Parathyroid adenoma (tissue), 2 donors: ENCODE measurements around the gene ENKD1.

ENCODE experiments used
- H2AFZ ChIP-seq: fragments of 300-600 bp; sonication (generic); one replicate; pipeline ENCODE4 v1.7.0; 2017; ENCODE audit warnings: antibody characterized with exemption, mild to moderate bottlenecking
- H3K27ac ChIP-seq: fragments of 300-600 bp; sonication (generic); one replicate; pipeline ENCODE4 v1.7.0; 2017
- H3K27me3 ChIP-seq: fragments of 300-600 bp; sonication (generic); one replicate; pipeline ENCODE4 v1.7.0; 2017; ENCODE audit warnings: low read length; ENCODE audit not compliant: control insufficient read depth, insufficient read depth
- H3K36me3 ChIP-seq: fragments of 300-600 bp; sonication (generic); one replicate; pipeline ENCODE4 v1.7.0; 2017; ENCODE audit warnings: low read length; ENCODE audit not compliant: control insufficient read depth, insufficient read depth
- H3K4me1 ChIP-seq: fragments of 300-600 bp; sonication (generic); one replicate; pipeline ENCODE4 v1.7.0; 2017; ENCODE audit warnings: control low read depth
- H3K4me2 ChIP-seq: fragments of 300-600 bp; sonication (generic); one replicate; pipeline ENCODE4 v1.7.0; 2017; ENCODE audit warnings: low read length
- H3K4me3 ChIP-seq: fragments of 300-600 bp; sonication (generic); one replicate; pipeline ENCODE4 v1.7.0; 2017; ENCODE audit warnings: low read depth, low read length
- H3K79me2 ChIP-seq: fragments of 300-600 bp; sonication (generic); one replicate; pipeline ENCODE4 v1.7.0; 2017; ENCODE audit warnings: control low read depth
- H3K9ac ChIP-seq: fragments of 300-600 bp; sonication (generic); one replicate; pipeline ENCODE4 v1.7.0; 2017; ENCODE audit warnings: mild to moderate bottlenecking
- H3K9me3 ChIP-seq: fragments of 300-600 bp; sonication (generic); one replicate; pipeline ENCODE4 v1.7.0; 2017; ENCODE audit warnings: low read length; ENCODE audit not compliant: control insufficient read depth
- CTCF ChIP-seq: fragments of 300-600 bp; sonication (generic); IDR thresholded peaks from one replicate; pipeline ENCODE4 v1.7.0; 2017; ENCODE audit warnings: antibody characterized with exemption, mild to moderate bottlenecking
- donor health status: primary hyperparathyroidism.

ENKD1 gene

GRCh38 chr16:67676516-67676915 lies 10.0 kb upstream of the ENKD1 start:
- Histone ChIP-seq H2AFZ (no peak overlapping the region), H3K4me1 (peaks cover 2% of the 10 kb centered on the region), H3K9me3 (no peaks in the 10 kb centered on the region), H3K4me3 (no peak overlapping the region), H3K79me2 (peaks cover 3% of the 10 kb centered on the region), H3K9ac (no peak overlapping the region), H3K36me3 (no peaks in the 10 kb centered on the region), H3K27me3 (no peaks in the 10 kb centered on the region), H3K27ac (no peak overlapping the region), H3K4me2 (no peak overlapping the region)
- TF ChIP-seq CTCF, result no peak

- Histone ChIP-seq H3K4me1 (peaks cover 2% of the 10 kb centered on the region), H3K27ac (no peak overlapping the region)
- no peak for TF ChIP-seq CTCF
These were observed 9.4 kb upstream of the ENKD1 start for GRCh38 chr16:67675999-67676398.

GRCh38 chr16:67675579-67675935 lies 9.0 kb upstream of the ENKD1 start:
- no peak overlapping the region for H3K4me2 ChIP-seq
- no peaks in the 10 kb centered on the region for H3K36me3 ChIP-seq
- no peak overlapping the region for H3K4me3 ChIP-seq
- H2AFZ ChIP-seq, result no peak overlapping the region
- H3K9ac ChIP-seq, result no peak overlapping the region
- H3K9me3 ChIP-seq, result no peaks in the 10 kb centered on the region
- no peak overlapping the region for H3K27ac ChIP-seq
- no peak for TF ChIP-seq CTCF
- no peaks in the 10 kb centered on the region for H3K27me3 ChIP-seq
- peaks cover 2% of the 10 kb centered on the region for H3K4me1 ChIP-seq
- no peaks in the 10 kb centered on the region for H3K79me2 ChIP-seq

More at GRCh38 chr16:67675999-67676398, 9.4 kb upstream of the ENKD1 start:
- no peak overlapping the region for H3K9ac ChIP-seq
- no peaks in the 10 kb centered on the region for H3K36me3 ChIP-seq
- H3K27me3 ChIP-seq, result no peaks in the 10 kb centered on the region
- no peaks in the 10 kb centered on the region for H3K9me3 ChIP-seq
- no peak overlapping the region for H2AFZ ChIP-seq
- H3K79me2 ChIP-seq, result peaks cover 1% of the 10 kb centered on the region
- H3K4me3 ChIP-seq, result no peak overlapping the region
- no peak overlapping the region for H3K4me2 ChIP-seq

GRCh38 chr16:67674851-67675578 lies 8.5 kb upstream of the ENKD1 start:
- Histone ChIP-seq H3K9ac (no peak overlapping the region), H3K4me3 (no peak overlapping the region), H3K4me1 (peaks cover 2% of the 10 kb centered on the region), H2AFZ (no peak overlapping the region), H3K79me2 (no peaks in the 10 kb centered on the region), H3K36me3 (no peaks in the 10 kb centered on the region), H3K9me3 (no peaks in the 10 kb centered on the region), H3K4me2 (no peak overlapping the region), H3K27me3 (no peaks in the 10 kb centered on the region), H3K27ac (peak overlapping the region; percentile 73)
- TF ChIP-seq CTCF, result no peak
